T1000 (cell line): Measurements from ENCODE around the gene UXT.
"Not testable (repeated sequence)": the region's sequence is repeated elsewhere in the genome, so short reads cannot be mapped to it uniquely, and the experiment has no call there.

ENCODE experiments used
- DNase-seq: peaks from one replicate; lab custom pipeline; 2025; ENCODE audit warnings: mixed read lengths; lab: John Stamatoyannopoulos, UW

Gene UXT

GRCh38 chrX:47614618-47615017 is 44.4 kb downstream of the UXT start:
- no peak for DNase-seq

- no peak for DNase-seq
These were observed 45.9 kb downstream of the UXT start for GRCh38 chrX:47613082-47613481.

- DNase-seq = no peak
These were observed 46.6 kb downstream of the UXT start for GRCh38 chrX:47612418-47612817.

DNA sequence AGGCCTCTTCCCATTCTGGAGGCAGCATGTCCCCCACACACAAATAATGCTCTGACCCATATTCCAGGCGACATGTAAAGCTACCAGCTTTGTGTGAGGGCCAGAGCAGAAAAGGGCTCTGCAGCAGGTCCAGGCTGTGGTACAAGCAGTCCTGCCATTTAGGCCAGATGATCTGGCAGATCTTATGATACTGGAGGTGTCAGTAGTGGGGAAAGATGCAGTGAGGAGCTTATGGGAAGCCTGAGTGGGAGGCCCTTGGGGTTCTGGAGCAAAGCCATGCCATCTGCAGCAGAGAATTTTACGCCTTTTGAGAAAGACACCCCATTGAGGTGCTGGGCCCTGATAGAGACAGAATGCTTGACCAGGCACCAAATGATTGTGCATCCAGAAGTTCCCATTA is 47.1 kb downstream of the UXT start:
- no peak for DNase-seq

DNA sequence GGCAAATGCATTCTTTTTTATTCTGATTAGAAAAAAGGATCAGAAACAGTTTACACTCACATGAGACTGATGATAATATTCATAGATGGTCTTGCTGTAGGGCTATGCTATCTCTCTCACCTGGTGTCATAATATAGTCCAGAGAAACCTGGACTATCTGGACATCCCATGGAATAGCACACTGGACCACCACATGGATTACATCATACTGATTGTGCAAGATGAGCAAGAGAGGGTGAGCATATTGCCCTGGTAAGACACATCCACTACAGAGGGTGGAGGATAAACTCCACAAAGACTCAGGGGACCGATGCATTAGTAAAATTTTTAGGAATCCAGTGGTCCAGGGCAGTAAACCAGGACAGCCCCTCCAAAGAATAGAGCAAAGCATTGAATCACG is 47.5 kb downstream of the UXT start:
- DNase-seq = no peak

DNA sequence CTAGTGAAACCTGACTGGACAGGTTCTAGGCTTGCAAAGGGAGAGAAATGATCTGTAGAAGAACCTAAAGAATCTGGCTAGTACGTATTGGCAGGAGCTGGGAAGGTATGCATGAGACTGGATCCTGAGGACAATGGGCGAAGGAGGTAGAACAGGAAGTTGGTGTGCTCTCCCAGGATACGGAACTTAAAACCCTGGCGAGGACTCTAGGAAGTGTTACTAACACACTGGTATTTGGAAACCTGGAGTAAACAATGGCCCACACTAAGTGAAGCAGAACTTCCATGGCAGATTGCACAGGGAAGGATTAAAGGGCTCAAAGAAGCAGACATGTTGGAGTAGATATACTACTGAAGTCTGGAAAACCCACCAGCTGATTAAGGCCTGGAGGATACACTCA is 48.5 kb downstream of the UXT start:
- no peak for DNase-seq

DNA sequence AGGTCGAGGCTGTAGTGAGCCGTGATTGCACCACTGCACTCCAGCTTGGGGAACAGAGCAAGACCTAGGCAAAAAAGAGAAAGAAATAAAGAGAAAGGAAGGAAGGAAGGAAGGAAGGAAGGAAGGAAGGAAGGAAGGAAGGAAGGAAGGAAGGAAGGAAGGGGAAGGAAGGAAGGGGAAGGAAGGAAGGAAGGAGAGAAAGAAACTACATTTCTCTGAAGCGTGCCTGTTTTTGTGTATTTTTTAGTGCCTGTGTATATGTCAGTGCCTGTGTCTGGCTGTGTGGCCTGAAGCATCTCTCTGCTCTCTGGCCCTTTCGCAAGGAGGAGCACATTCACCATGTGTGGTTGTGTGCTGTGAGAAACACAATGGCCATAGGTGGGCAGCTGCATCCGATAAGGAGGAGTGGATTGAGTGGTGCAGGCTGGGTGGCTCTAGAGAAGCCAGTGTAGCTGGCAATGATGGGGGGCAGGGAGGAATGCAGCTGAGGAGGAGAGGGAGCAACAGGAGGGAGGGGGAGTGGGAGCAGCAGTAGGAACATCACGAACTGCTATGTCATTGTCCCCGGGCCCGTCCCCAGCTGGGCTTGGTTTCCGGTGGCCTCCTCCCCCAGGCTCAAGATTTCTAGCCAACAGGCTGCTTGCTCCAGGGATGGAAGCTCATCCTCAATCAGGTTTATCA is 50.7 kb downstream of the UXT start:
- no peak for DNase-seq

DNA sequence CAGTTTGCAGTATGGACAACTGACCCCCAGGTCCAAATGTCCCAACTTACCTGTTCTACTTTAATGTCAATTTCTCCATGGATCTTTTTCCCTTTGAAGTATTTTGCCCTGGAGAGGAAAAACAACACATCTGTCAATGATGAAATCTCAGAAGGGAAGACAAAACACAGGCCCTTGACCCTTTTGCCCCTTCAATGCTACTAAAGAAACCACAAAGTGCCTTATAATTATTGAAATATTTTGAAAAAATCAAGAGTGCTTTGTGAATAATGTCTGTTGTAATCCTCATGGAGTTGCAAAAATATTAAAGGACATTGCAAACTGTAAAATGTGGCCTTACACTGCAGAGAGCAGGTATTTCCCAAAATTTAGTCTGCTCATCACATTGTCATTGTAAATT is 51.9 kb downstream of the UXT start:
- no peak for DNase-seq

GRCh38 chrX:47605024-47605423 is 54.0 kb downstream of the UXT start:
- no peak for DNase-seq

- not testable (repeated sequence) for DNase-seq
These were observed 55.9 kb downstream of the UXT start for GRCh38 chrX:47603125-47603524.
